Right ventricle myocardium superior (tissue), 1 donor: ENCODE results near the gene BEST2. TPM values are rescaled to one million over a fixed set of nuclear protein-coding genes. Genes with fewer than 3 reads are reported as not detected.
"Not testable (repeated sequence)": the region's sequence is repeated elsewhere in the genome, so short reads cannot be mapped to it uniquely, and the experiment has no call there.

Experiments used
- ATAC-seq: fragments of 200-7000 bp; cut with Tn5 transposase; one replicate; pipeline ENCODE4 v1.9.1; 2020; ENCODE audit warnings: mild to moderate bottlenecking; ENCODE audit not compliant: poor library complexity
- DNase-seq: peaks from one replicate; pipeline ENCODE4 v3.0.0-alpha.2; 2020
- intact Hi-C: fragments of 100-400 bp; cut with DNase I; formaldehyde crosslinking; loops from one replicate; pipeline ENCODE4 v1.11.2; 2022
- total RNA-seq: library from RNA; stranded (reverse); fragmentation: NEBNext Ultra II Directional; extraction: Animal tissue kit (Norgen Biotek cat#: 25700); gene quantifications from one replicate; pipeline ENCODE4 v1.2.1, GENCODE V29; 2021
- donor health status: DM: no; HTN: yes; CAD: no; lungs with severe emphysema.

Gene BEST2
- total RNA-seq, 1 donor from 2014 or later = not detected

GRCh38 chr19:12725612-12726011 lies 26.0 kb upstream of the BEST2 start:
- ATAC-seq, intact Hi-C loops, DNase-seq: not testable (repeated sequence)

GRCh38 chr19:12726988-12727316 lies 24.6 kb upstream of the BEST2 start:
- intact Hi-C loops = no loop called here

GRCh38 chr19:12727745-12728433 lies 23.7 kb upstream of the BEST2 start:
- intact Hi-C loops = no loop called here
- no peak for ATAC-seq

More at GRCh38 chr19:12726988-12727316, 24.6 kb upstream of the BEST2 start:
- DNase-seq (no peak), ATAC-seq (no peak)

GRCh38 chr19:12730064-12730463 lies 21.5 kb upstream of the BEST2 start:
- ATAC-seq (no peak), DNase-seq (no peak)
- intact Hi-C loops = no loop called here

More at GRCh38 chr19:12727745-12728433, 23.7 kb upstream of the BEST2 start:
- no peak for DNase-seq

GRCh38 chr19:12731337-12731736 lies 20.3 kb upstream of the BEST2 start:
- ATAC-seq (no peak), DNase-seq (no peak)
- intact Hi-C loops = no loop called here

GRCh38 chr19:12733369-12734214 lies 18.0 kb upstream of the BEST2 start:
- ATAC-seq = no peak
- intact Hi-C loops = no loop called here

GRCh38 chr19:12736995-12737834 lies 14.4 kb upstream of the BEST2 start, which contains the start of gene GET3:
Gene GET3, plus strand, starts transcription at chr19:12737497. Its CDS starts 9 bp downstream, at chr19:12737506.
- intact Hi-C loops = no loop called here
- DNase-seq (peak; percentile 91), ATAC-seq (peak; percentile 90)

More at GRCh38 chr19:12733369-12734214, 18.0 kb upstream of the BEST2 start:
- DNase-seq = no peak

- intact Hi-C loops = no loop called here
- ATAC-seq (no peak), DNase-seq (no peak)
Measured at GRCh38 chr19:12737835-12738351, 13.7 kb upstream of the BEST2 start.

- intact Hi-C loops = no loop called here
- no peak for ATAC-seq
Measured at GRCh38 chr19:12745166-12745897, 6.3 kb upstream of the BEST2 start.

GRCh38 chr19:12748489-12748888 lies 3.1 kb upstream of the BEST2 start:
- intact Hi-C loops = no loop called here
- no peak for ATAC-seq
- no peak for DNase-seq

More at GRCh38 chr19:12745166-12745897, 6.3 kb upstream of the BEST2 start:
- no peak for DNase-seq

GRCh38 chr19:12749938-12750521 lies 1.6 kb upstream of the BEST2 start:
- intact Hi-C loops = no loop called here
- ATAC-seq (no peak), DNase-seq (no peak)

GRCh38 chr19:12750851-12751250 lies 740 bp upstream of the BEST2 start:
- DNase-seq (no peak), ATAC-seq (no peak)
- intact Hi-C loops = no loop called here

GRCh38 chr19:12752056-12752781 lies 628 bp downstream of the BEST2 start:
- intact Hi-C loops = no loop called here
- ATAC-seq = no peak
- DNase-seq = no peak

GRCh38 chr19:12754465-12755196 lies 3.0 kb downstream of the BEST2 start:
- intact Hi-C loops = loop anchor here (5.0 kb wide), 1 partner anchor 42 kb away; no protein-coding TSS in a partner anchor
- ATAC-seq (no peak), DNase-seq (no peak)

GRCh38 chr19:12756150-12756883 lies 4.7 kb downstream of the BEST2 start:
- intact Hi-C loops = loop anchor here (5.0 kb wide), 1 partner anchor 44 kb away; no protein-coding TSS in a partner anchor
- no peak for ATAC-seq

More at GRCh38 chr19:12756150-12756883, 4.7 kb downstream of the BEST2 start:
- DNase-seq = no peak
